ENCODE measurements around the gene ADGRA3.

Gene ADGRA3

DNA sequence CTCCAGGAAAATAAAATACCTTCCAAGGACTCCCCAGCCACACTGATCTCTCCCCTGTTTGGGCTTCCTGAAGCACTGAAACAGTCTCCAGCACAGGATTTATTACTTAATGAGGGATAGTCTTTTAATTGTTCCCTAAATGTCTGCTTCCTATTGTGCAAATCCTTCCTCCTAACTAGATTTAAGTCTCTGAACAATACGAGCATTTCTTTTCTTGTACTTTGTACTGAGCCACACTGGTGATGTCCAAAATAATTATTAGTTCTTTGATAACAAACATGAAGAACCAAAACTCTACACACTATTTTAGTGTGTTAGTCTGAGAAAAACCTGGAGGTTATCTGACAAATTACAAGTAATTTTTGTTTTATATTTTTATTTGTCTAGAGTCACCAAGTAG is 5.1 kb downstream of the ADGRA3 start:
- no peak for DNase-seq (ENCODE audit: extremely low read depth, low read depth)
- TF ChIP-seq, protein P1, sequence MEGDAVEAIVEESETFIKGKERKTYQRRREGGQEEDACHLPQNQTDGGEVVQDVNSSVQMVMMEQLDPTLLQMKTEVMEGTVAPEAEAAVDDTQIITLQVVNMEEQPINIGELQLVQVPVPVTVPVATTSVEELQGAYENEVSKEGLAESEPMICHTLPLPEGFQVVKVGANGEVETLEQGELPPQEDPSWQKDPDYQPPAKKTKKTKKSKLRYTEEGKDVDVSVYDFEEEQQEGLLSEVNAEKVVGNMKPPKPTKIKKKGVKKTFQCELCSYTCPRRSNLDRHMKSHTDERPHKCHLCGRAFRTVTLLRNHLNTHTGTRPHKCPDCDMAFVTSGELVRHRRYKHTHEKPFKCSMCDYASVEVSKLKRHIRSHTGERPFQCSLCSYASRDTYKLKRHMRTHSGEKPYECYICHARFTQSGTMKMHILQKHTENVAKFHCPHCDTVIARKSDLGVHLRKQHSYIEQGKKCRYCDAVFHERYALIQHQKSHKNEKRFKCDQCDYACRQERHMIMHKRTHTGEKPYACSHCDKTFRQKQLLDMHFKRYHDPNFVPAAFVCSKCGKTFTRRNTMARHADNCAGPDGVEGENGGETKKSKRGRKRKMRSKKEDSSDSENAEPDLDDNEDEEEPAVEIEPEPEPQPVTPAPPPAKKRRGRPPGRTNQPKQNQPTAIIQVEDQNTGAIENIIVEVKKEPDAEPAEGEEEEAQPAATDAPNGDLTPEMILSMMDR (IDR thresholded peaks at IDR 0.05; ENCODE audit: low read depth, low read length) = no peak

DNA sequence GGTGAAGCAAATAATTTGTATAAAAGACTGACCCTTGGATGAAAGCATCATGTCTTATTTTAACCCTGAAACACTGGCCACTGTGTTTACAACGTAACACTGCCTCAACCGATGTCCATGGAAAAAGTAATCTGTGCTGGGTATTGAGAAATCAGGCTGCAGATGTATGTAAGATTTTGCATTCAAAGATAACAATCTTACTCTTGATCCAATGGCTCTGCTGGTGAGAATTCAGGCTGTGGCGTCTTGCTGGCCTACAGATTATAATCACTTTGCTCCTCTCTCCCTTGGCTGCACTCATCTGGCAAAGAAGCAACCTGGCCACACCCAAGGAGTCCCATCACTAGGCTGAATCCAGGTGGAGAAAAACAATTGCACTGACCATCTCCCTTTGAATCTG is 7.5 kb downstream of the ADGRA3 start:
- DNase-seq (ENCODE audit: extremely low read depth, low read depth) = no peak
- TF ChIP-seq, protein P1 (IDR thresholded peaks at IDR 0.05; ENCODE audit: low read depth, low read length) = no peak

DNA sequence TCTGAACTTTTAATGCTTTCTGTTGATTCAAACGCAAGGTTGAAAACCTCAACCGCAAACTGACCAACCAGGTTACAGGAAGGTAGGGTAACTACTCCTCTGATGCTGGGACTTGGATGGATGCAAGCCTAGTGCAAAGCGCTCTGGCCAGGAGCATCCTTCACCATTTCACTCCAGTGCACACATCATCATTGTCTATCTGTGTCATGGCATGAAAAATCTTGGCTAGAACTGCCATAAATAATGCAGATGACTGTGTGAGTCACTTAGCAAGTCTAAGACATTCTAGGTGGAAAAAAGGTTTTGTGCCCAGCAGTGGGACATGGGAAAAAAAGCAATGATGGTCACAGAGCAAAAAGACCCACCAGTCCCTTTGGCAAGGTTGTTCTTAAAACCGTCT is 10.9 kb downstream of the ADGRA3 start:
- no peak for DNase-seq (ENCODE audit: extremely low read depth, low read depth)
- TF ChIP-seq, protein P1 (IDR thresholded peaks at IDR 0.05; ENCODE audit: low read depth, low read length) = no peak

DNA sequence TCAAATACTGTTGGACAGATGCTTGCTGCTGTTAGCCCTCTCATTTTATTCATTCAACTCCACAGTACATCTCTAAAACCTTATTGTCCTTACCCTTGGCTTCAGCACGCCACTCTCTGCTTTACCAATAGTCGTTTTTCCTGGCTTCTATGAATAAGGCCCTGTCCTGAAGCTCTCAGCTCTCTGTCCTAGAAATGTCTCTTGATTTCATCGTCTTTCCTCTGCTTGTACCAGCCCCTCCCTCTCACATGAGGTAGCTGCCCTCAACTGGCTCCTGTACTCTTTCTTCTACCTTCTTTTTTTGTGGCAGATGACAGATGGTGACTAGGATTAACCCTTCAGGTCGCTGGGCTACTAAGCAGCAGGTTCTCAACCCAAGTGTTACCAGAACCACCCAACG is 11.4 kb downstream of the ADGRA3 start:
- no peak for DNase-seq (ENCODE audit: extremely low read depth, low read depth)

DNA sequence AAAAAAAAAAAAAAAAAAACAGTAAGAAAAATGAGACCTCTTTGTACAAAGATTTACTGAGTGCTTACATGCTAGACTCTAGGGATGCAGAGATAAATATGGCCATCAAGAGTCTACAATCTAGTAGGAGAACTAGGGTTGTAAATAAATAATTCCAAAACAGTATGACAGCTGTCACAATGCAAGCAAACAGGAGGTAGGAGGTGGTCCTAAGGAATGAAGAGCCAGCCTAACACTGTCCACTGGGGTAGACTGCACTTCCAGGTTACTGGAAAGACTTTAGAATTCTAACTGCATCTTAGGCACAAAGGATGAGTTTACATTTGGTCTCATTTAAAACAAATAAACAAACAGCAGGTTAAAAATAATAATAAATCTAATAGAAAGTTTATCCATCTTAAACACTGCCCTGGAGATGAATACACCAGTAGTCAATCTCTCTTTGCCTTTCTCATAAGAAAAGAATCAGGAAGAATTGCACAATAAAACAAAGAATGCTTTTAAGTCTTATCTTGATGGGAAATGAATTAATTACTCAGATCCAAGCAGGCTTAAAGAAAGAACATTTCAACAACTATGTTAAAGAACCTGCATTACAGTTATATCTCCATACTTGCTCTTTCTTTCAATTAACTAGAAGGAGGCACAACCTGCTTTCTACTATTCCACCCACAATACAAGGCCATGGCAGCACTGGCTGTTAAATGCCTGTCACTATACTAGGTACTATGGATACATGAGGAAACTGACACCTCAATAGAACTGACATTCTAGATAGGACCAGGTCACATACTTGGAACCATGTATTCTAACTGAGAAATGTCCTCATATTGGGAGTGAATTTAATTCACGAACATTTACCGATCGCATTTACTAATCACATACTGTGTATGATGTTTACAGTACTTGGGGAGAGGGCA is 12.7 kb downstream of the ADGRA3 start:
- TF ChIP-seq, protein P1 (IDR thresholded peaks at IDR 0.05; ENCODE audit: low read depth, low read length) = no peak
- no peak for DNase-seq (ENCODE audit: extremely low read depth, low read depth)

More for the DNA sequence above, 11.4 kb downstream of the ADGRA3 start:
- TF ChIP-seq, protein P1 (IDR thresholded peaks at IDR 0.05; ENCODE audit: low read depth, low read length) = no peak

DNA sequence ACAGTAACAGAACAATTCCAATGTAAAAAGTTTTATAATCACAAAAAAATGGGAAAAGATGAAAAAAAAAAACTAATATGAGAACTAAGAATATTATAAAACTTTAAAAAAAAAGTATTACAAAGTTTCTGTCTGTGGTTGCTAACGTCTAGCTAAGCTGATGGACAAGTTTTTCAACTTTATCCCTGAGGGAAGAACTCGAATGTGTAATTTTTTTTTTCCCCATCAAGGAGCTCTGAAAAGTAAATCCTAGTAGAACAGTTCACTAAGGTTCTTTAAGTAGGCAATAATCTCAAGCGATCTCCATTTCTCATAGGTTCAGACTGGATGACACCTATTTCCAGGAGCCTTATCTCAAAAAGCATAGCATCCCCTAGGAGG is 14.2 kb downstream of the ADGRA3 start:
- no peak for DNase-seq (ENCODE audit: extremely low read depth, low read depth)
- TF ChIP-seq, protein P1 (IDR thresholded peaks at IDR 0.05; ENCODE audit: low read depth, low read length) = no peak

DNA sequence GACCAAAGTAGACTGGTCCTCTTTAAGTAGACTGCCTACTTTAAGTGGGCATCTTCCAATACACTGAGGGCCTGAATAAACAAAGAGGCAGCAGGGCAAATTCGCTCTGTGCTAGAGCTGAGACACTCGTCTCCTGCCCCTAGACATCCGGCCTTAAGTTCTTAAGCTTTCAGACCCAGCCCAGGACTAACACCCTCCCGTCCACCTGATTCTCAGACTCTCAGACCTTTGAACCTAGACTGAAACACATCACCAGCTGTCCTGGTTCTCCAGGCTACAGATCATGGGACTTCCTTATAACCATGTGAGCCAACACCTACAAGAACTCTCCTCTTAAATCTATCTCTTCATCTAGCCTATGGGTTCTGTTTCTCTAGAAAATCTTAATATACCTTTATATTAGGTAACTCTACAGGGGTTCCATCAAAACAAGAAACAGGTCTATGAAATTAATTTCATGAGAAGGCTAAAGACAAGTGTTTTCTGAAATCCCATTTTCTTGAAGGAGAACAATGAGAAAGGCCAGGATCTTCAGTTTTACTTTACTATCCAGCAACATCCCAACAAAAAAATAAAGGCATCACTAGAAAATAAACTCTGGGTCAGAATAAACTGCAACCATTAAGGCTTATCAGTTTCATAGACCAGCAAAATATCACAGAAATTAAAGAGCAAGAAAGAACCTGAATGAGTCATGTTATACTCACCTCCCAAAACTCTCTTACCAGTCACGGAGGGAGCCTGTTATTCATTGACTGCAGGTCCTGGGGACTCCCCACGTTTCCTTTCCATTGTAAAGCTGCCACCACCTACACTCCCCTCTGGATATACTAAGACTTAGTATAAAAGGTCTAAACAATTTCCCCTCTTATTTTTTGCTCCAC is 14.8 kb downstream of the ADGRA3 start:
- TF ChIP-seq, protein P1 (IDR thresholded peaks at IDR 0.05; ENCODE audit: low read depth, low read length) = no peak
- DNase-seq (ENCODE audit: extremely low read depth, low read depth) = no peak
